HepG2 (cell line): ENCODE measurements around the gene SDC1. TPM values are rescaled to one million over a fixed set of nuclear protein-coding genes. Genes with fewer than 3 reads are reported as not detected.

Experiments used
- ATF5 ChIP-seq: sonication (generic); formaldehyde crosslinking; IDR thresholded peaks from 2 replicates; pipeline ENCODE4 v1.4.0; 2020; ENCODE audit warnings: mild to moderate bottlenecking, low read depth, missing genetic modification reagents
- EEA1 ChIP-seq: sonication (generic); formaldehyde crosslinking; IDR thresholded peaks from 2 replicates; pipeline ENCODE4 v1.5.1; 2020; ENCODE audit warnings: mild to moderate bottlenecking, missing genetic modification reagents, borderline replicate concordance
- EED ChIP-seq: sonication (generic); formaldehyde crosslinking; IDR thresholded peaks from 2 replicates; pipeline ENCODE4 v1.5.0; 2020; ENCODE audit warnings: mild to moderate bottlenecking, missing genetic modification reagents
- FIP1L1 ChIP-seq: fragments of 200-400 bp; formaldehyde crosslinking; IDR thresholded peaks from 2 replicates; pipeline ENCODE4 v1.6.1; 2018; ENCODE audit warnings: low read depth, mild to moderate bottlenecking, low read length, moderate library complexity, borderline replicate concordance; ENCODE audit not compliant: insufficient read depth
- GTF3A ChIP-seq: sonication (generic); formaldehyde crosslinking; conservative IDR thresholded peaks from 2 replicates; pipeline ENCODE4 v1.4.0; 2020; ENCODE audit warnings: mild to moderate bottlenecking, missing genetic modification reagents
- NFE2 ChIP-seq: sonication (generic); formaldehyde crosslinking; IDR thresholded peaks from 2 replicates; pipeline ENCODE4 v1.4.0; 2020; ENCODE audit warnings: missing genetic modification reagents
- RAD21 ChIP-seq: fragments of 450-650 bp; formaldehyde crosslinking; IDR thresholded peaks from 2 replicates; pipeline ENCODE4 v1.5.0; 2020; ENCODE audit warnings: mild to moderate bottlenecking
- RNF219 ChIP-seq: sonication (generic); formaldehyde crosslinking; IDR thresholded peaks from 2 replicates; pipeline ENCODE4 v1.5.0; 2020; ENCODE audit warnings: mild to moderate bottlenecking, missing genetic modification reagents
- SOX13 ChIP-seq, 3 experiments: fragments of 450-650 bp in 1 of 3; sonication (generic) in 1 of 3; formaldehyde crosslinking in 1 of 3; IDR thresholded peaks in 2 of 3; conservative IDR thresholded peaks in 1 of 3; 2 replicates each; pipeline versions ENCODE4 v1.5.0 to v1.6.1; 2016 to 2020; ENCODE audit warnings: antibody characterized with exemption in 1 of 3, mild to moderate bottlenecking in 1 of 3, missing compliant biosample characterization in 1 of 3, missing genetic modification reagents in 1 of 3, moderate library complexity in 1 of 3
- THAP11 ChIP-seq: IDR thresholded peaks from 2 replicates; pipeline ENCODE4 v1.6.1; 2016; ENCODE audit warnings: missing biosample characterization, missing genetic modification reagents
- THAP7 ChIP-seq: sonication (generic); formaldehyde crosslinking; IDR thresholded peaks from 2 replicates; pipeline ENCODE4 v1.8.1; 2023; ENCODE audit warnings: mild to moderate bottlenecking, missing genetic modification reagents
- YEATS4 ChIP-seq: sonication (generic); formaldehyde crosslinking; IDR thresholded peaks from 2 replicates; pipeline ENCODE4 v1.4.0; 2020; ENCODE audit warnings: missing genetic modification reagents, borderline replicate concordance
- YY1 ChIP-seq: IDR thresholded peaks from 2 replicates; pipeline ENCODE4 v1.6.1; 2011; ENCODE audit warnings: low read length, low read depth, moderate library complexity, mild to moderate bottlenecking; ENCODE audit not compliant: insufficient read depth, insufficient replicate concordance
- ZC3H4 ChIP-seq: sonication (generic); formaldehyde crosslinking; IDR thresholded peaks from 2 replicates; pipeline ENCODE4 v1.4.0; 2020; ENCODE audit warnings: missing genetic modification reagents, borderline replicate concordance
- ZNF124 ChIP-seq: sonication (generic); formaldehyde crosslinking; IDR thresholded peaks from 2 replicates; pipeline ENCODE4 v1.4.0; 2020; ENCODE audit warnings: missing genetic modification reagents
- ZNF292 ChIP-seq: sonication (generic); formaldehyde crosslinking; IDR thresholded peaks from 2 replicates; pipeline ENCODE4 v1.8.1; 2022; ENCODE audit warnings: mild to moderate bottlenecking, low read depth, missing genetic modification reagents, borderline replicate concordance
- ZNF317 ChIP-seq: sonication (generic); formaldehyde crosslinking; IDR thresholded peaks from 2 replicates; pipeline ENCODE4 v1.5.0; 2020; ENCODE audit warnings: mild to moderate bottlenecking, missing genetic modification reagents
- ZNF333 ChIP-seq: sonication (generic); formaldehyde crosslinking; IDR thresholded peaks from 2 replicates; pipeline ENCODE4 v1.4.0; 2020; ENCODE audit warnings: mild to moderate bottlenecking, missing genetic modification reagents, borderline replicate concordance
- ZNF350 ChIP-seq: sonication (generic); formaldehyde crosslinking; IDR thresholded peaks from 2 replicates; pipeline ENCODE4 v1.4.0; 2020; ENCODE audit warnings: mild to moderate bottlenecking, low read depth, missing genetic modification reagents, borderline replicate concordance
- ZNF589 ChIP-seq: sonication (generic); formaldehyde crosslinking; conservative IDR thresholded peaks from 2 replicates; pipeline ENCODE4 v1.8.0; 2022; ENCODE audit warnings: mild to moderate bottlenecking, moderate library complexity, missing genetic modification reagents
- ZNF775 ChIP-seq: sonication (generic); formaldehyde crosslinking; IDR thresholded peaks from 2 replicates; pipeline ENCODE4 v1.4.0; 2020; ENCODE audit warnings: missing genetic modification reagents, mild to moderate bottlenecking, moderate library complexity, borderline replicate concordance
- ZSCAN21 ChIP-seq: sonication (generic); formaldehyde crosslinking; IDR thresholded peaks from 2 replicates; pipeline ENCODE4 v1.8.0; 2022; ENCODE audit warnings: mild to moderate bottlenecking, missing genetic modification reagents, moderate library complexity, borderline replicate concordance
- polyA plus RNA-seq, 8 experiments: library from polyadenylated mRNA; depleted of rRNA in 3 of 8; stranded (reverse) in 7 of 8; unstranded in 1 of 8; fragments of >200 nt; fragmentation: Illumina TruSeq in 4 of 8; extraction: Trizol in 4 of 8; gene quantifications; 2 replicates each; pipeline versions ENCODE4 v1.2.1 to v1.2.3, GENCODE V29; 2011 to 2016; ENCODE audit warnings: low read depth in 4 of 8, missing spikeins in 1 of 8, mixed read lengths in 1 of 8; ENCODE audit not compliant: insufficient read depth in 1 of 8
- total RNA-seq, 5 experiments: library from RNA; depleted of rRNA; stranded (reverse); fragments of >200 nt; fragmentation: Illumina TruSeq; extraction: Trizol; gene quantifications; 2 replicates each; pipeline ENCODE4 v1.2.3, GENCODE V29; 2016; ENCODE audit warnings: low read depth in 1 of 5

SDC1 gene
- total and polyA plus RNA-seq, 2 of the 13 experiments (the other 11 are each of a cell fraction or from before 2014, with no cell fraction given): 108 to 119 TPM

- peak; percentile 37; the same call in 1 of the 2 replicates for TF ChIP-seq YEATS4 (CRISPR knock-in tag)
- no peak for TF ChIP-seq THAP7 (CRISPR knock-in tag)
- 0 out of 2 replicates have a peak, but pooled peaks have one; percentile 87 for TF ChIP-seq ZNF317 (CRISPR knock-in tag)
- TF ChIP-seq THAP11 (CRISPR knock-in tag): peak; percentile 68
- TF ChIP-seq ZNF292: peak; percentile 99
- no peak for TF ChIP-seq NFE2 (CRISPR knock-in tag)
- TF ChIP-seq YY1: peak; percentile 76
- TF ChIP-seq GTF3A: peak; percentile 89; the same call in 1 of the 2 replicates
- no peak for TF ChIP-seq ZNF333 (CRISPR knock-in tag)
- no peak for TF ChIP-seq RNF219 (CRISPR knock-in tag)
- 0 out of 2 replicates have a peak, but pooled peaks have one; percentile 42 for TF ChIP-seq RAD21 (CRISPR knock-in tag)
- 0 out of 2 replicates have a peak, but pooled peaks have one; percentile 67 for TF ChIP-seq EED (CRISPR knock-in tag)
- 0 out of 2 replicates have a peak, but pooled peaks have one; percentile 43 for TF ChIP-seq FIP1L1
- peak; percentile 95 for TF ChIP-seq ZSCAN21 (CRISPR knock-in tag)
- TF ChIP-seq ZNF775 (CRISPR knock-in tag): no peak
- TF ChIP-seq ZC3H4: no peak
- TF ChIP-seq EEA1: no peak
- TF ChIP-seq ATF5 (CRISPR knock-in tag): no peak; the same call in 1 of the 2 replicates
- no peak for TF ChIP-seq SOX13 (IDR thresholded peaks at IDR 0.05)
- peak in 1 of 2 experiments; percentile 85; a peak in 2 of 4 replicates for TF ChIP-seq SOX13 (CRISPR knock-in tag; conservative IDR thresholded peaks at IDR 0.05 in 1 of 2, IDR thresholded peaks at IDR 0.05 in 1 of 2)
- peak; percentile 69; the same call in 1 of the 2 replicates for TF ChIP-seq ZNF589 (CRISPR knock-in tag)
- TF ChIP-seq ZNF350: peak; percentile 79; the same call in 1 of the 2 replicates
- 0 out of 2 replicates have a peak, but pooled peaks have one; percentile 64 for TF ChIP-seq ZNF124 (CRISPR knock-in tag)
Measured at GRCh38 chr2:20215183-20216040, 9.5 kb downstream of the SDC1 start (continued).
